NB4 (cell line): ENCODE results near the gene DGCR2.
"Not testable (repeated sequence)": the region's sequence is repeated elsewhere in the genome, so short reads cannot be mapped to it uniquely, and the experiment has no call there.

Source experiments
- DNase-seq: peaks from one replicate; pipeline ENCODE4 v3.0.0; 2010; ENCODE audit warnings: low read depth
- H3K4me3 ChIP-seq: one replicate; pipeline ENCODE4 v1.5.1; 2011; ENCODE audit warnings: mild to moderate bottlenecking, low read depth, low read length, moderate library complexity
- MYC ChIP-seq: IDR thresholded peaks from 2 replicates; pipeline ENCODE4 v1.6.1; 2011; ENCODE audit warnings: low read depth, low read length
- POLR2A ChIP-seq: IDR thresholded peaks from 2 replicates; pipeline ENCODE4 v1.6.1; 2011; ENCODE audit warnings: mild to moderate bottlenecking; ENCODE audit not compliant: insufficient read length; ENCODE audit errors: extremely low read depth
- TF ChIP-seq, protein P1 (sequence below): IDR thresholded peaks from one replicate; pipeline ENCODE4 v1.5.1; 2012; ENCODE audit warnings: low read depth, low read length
- TF ChIP-seq, protein P2 (sequence below): IDR thresholded peaks from 2 replicates; pipeline ENCODE4 v1.6.1; 2011; ENCODE audit warnings: low read depth, low read length

DGCR2 gene

DNA sequence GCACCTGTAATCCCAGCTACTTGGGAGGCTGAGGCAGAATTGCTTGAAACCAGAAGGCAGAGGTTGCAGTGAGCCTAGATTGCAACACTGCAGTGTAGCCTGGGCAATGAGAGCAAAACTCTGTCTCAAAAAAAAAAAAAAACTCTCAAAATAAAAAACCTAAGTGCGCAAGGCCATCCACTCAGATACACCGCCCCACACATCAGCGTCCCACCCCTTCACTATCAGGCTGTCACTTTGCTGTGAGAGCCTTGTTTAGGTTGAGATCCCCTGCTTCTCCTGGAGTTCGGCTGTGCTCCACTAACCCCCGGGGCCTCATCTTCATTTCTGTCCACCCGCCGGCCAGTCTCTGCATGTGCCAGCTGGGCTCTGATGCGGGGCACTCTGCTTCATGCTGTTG is 44.2 kb upstream of the DGCR2 start:
- TF ChIP-seq POLR2A: no peak
- TF ChIP-seq, protein P1, sequence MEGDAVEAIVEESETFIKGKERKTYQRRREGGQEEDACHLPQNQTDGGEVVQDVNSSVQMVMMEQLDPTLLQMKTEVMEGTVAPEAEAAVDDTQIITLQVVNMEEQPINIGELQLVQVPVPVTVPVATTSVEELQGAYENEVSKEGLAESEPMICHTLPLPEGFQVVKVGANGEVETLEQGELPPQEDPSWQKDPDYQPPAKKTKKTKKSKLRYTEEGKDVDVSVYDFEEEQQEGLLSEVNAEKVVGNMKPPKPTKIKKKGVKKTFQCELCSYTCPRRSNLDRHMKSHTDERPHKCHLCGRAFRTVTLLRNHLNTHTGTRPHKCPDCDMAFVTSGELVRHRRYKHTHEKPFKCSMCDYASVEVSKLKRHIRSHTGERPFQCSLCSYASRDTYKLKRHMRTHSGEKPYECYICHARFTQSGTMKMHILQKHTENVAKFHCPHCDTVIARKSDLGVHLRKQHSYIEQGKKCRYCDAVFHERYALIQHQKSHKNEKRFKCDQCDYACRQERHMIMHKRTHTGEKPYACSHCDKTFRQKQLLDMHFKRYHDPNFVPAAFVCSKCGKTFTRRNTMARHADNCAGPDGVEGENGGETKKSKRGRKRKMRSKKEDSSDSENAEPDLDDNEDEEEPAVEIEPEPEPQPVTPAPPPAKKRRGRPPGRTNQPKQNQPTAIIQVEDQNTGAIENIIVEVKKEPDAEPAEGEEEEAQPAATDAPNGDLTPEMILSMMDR: no peak
- no peak for TF ChIP-seq MYC
- TF ChIP-seq, protein P2, sequence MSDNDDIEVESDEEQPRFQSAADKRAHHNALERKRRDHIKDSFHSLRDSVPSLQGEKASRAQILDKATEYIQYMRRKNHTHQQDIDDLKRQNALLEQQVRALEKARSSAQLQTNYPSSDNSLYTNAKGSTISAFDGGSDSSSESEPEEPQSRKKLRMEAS: no peak
- H3K4me3 ChIP-seq: no peak overlapping the region
- DNase-seq: no peak

DNA sequence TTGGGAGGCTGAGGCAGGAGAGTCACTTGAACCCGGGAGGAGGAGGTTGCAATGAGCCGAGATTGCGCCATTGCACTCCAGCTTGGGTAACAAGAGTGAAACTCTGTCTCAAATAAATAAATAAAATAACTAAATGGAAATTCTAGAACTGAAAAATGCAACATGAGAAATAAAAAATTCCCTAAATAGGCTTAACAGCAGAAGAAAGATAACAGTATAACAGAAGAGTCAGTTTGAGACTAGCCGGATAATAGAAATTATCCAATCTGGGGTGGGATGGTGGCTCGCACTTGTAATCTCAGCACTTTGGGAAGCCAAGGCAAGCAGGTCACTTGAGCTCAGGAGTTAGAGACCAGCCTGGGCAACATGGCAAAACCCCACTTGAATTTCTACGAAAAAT is 42.2 kb upstream of the DGCR2 start:
- no peak overlapping the region for H3K4me3 ChIP-seq
- TF ChIP-seq, protein P2: no peak
- no peak for TF ChIP-seq POLR2A
- DNase-seq: no peak

DNA sequence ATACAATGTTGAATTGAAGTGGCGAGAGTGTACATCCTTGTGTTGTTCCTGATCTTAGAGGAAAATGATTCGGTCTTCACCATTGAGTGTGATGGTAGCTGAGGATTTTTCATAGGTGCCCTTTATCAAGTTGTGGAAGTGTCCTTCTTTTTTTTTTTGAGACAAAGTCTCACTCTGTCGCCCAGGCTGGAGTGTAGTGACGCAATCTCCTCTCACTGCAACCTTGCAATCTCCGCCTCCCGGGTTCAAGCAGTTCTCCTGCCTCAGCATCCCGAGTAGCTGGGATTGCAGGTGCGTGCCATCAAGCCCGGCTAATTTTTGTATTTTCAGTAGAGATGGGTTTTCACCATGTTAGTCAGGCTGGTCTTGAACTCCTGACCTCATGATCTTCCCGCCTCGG is 36.4 kb upstream of the DGCR2 start:
- H3K4me3 ChIP-seq, DNase-seq: not testable (repeated sequence)

DNA sequence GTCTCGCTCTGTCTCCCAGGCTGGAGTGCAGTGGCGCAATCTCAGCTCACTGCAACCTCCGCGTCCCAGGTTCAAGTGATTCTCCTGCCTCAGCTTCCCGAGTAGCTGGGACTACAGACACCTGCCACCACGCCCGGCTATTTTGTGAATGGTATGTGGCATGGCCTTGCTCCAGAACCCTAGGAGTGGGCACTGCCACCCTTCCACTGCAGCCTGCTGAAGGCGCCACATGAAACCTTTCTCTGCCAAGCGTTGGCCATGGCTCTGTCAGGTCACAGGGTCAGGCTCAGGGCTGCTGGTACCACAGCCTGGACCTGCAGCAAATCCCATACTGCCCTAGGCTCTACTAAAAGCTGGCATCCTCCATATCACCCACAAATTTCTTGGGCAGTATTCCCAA is 33.9 kb upstream of the DGCR2 start:
- not testable (repeated sequence) for DNase-seq, H3K4me3 ChIP-seq

DNA sequence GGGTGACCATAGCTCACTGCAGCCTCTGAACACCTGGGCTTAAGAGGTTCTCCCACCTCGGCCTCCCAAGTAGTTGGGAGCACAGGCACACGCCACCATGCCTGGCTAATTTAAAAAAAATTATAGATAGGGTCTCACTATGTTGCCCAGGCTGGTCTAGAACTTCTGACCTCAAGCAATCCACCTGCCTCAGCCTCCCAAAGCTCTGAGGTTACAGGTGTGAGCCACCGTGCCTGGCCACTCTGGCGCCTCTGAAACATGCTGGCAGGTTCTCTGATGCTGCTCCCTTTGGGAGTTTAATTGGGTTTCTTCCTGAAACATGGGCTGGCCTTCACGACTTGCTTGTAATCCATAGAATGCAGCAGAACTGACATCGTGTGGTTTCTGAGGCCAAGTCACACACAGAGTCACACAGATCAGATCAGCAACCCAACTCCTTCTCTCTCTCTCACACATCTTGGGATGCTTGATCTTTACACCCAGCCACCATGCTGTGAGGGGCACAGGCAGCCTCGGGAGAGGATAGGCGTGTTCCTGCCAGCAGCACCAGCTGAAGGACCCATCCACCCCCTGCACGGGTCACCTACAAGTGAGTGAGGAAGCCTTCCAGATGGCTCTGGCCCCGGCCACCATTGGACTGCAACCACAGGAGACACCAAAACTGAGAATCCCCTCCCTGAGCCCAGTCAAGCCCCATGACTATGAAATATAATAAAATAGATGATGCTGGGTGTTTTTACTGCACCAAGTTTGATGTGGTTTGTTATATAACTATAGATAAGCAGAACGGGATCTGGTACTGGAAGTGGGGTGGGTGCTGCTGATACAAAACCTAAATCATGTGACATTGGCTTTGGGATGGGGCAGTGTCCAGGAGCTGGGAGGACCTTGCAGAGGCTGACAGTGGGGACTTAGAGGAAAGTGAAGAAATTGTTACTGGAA is 31.0 kb upstream of the DGCR2 start:
- no peak overlapping the region for H3K4me3 ChIP-seq
- no peak for DNase-seq
- TF ChIP-seq, protein P2: no peak
- TF ChIP-seq MYC (no peak), POLR2A (no peak)
- TF ChIP-seq, protein P1: no peak

DNA sequence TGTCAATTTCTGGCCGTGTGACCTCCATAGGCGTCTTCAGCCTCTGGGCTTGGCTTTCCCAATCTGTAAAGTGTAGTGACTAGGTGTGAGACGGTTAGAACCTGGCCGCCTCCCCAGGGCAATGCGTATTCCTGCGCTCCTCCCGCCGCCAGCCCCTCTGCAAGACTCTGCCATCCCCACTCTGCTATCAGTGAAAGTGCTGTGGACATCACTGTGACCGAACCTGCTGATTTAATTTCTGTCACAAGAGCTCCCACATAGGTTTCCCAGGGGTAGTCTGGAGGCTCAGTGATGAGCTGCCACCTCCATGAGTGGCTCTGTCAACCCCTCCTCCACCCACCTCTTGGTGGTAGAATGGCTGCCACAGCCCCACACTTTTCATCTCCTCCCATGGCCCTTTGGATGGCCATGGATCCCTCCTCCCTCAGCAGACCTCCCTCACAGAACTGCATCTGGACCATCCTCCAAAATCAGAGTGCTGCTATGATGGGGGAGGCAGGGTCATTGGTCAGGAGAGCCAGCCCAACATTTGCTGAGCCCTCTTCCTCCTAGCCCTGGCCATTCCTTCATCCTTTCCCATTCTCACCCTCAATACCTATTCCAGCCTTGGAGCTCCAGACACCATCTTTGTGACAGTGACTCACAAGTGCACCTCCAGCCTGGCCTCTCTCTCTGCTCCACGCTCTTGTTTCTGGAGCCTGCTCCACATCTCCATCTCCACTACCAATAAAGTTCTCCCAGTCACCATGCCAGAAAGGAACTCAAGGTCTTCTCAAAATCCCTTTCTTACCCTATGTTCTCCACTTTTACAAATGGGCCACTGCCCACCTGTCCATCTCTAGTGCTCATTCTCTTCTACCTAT is 29.3 kb upstream of the DGCR2 start:
- DNase-seq: no peak
- TF ChIP-seq MYC (no peak), POLR2A (no peak)
- TF ChIP-seq, protein P1: no peak
- TF ChIP-seq, protein P2: no peak
- H3K4me3 ChIP-seq: no peak overlapping the region

DNA sequence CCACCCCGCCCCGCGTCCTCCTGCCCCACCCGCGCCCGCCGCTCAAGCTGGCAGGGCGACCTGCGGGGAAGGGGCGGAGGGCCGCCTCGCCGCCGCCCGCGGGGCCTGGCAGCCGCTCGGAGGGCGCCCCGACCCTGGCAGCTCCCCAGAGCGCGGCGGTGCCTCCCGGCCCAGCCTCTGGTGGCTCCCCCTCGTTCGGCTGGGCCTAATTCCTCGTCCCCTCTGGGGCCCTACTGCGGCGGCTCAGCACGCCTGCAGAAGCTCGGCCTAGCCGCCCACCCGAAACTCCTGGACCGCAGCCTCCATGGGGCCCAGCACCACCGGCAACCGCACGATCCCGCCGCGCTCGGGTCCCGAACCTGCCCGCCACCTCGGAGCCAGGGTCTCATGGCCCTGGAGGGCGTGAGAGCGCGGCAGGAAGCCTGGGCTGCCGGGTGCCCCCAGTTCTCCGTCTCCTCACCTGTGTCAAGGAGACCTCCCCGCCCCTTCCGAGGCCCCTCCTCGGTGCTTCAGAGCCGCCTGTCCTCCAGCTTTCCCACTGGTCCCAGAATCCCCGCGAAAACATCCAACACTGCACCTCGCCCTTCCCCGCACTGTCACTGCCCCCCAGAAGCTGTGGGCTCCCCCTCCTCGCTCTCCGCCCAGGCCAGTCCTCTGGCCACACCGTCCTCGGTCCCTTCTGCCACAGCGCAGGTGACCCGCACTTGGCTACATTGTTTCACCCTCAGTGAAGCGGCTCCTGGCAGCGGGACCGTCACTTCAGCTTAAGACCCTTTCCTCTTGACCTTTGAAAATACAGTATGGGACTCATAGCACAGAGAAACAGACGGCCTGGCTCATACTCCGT is 28.5 kb upstream of the DGCR2 start:
- no peak for DNase-seq
- no peak overlapping the region for H3K4me3 ChIP-seq
- TF ChIP-seq, protein P2: no peak
- TF ChIP-seq, protein P1: no peak
- no peak for TF ChIP-seq POLR2A
- TF ChIP-seq MYC: no peak
